Adrenal gland (tissue), 12 donors: Measurements from ENCODE around the gene COA4. TPM values are rescaled to one million over a fixed set of nuclear protein-coding genes. Genes with fewer than 3 reads are reported as not detected.

Experiments used
- DNase-seq, 7 donors: peaks; one replicate each; pipeline ENCODE4 v3.0.0-alpha.2; 2019 to 2020
- H3K27ac ChIP-seq, 5 donors: fragments of 200-600 bp; sonication (generic) in 4 of 5; 1 replicate in 3 of 5; 2 replicates in 2 of 5; pipeline versions ENCODE4 v1.5.1 to v1.8.0; 2016 to 2020; ENCODE audit warnings: mild to moderate bottlenecking in 1 of 5
- H3K27me3 ChIP-seq: fragments of 200-600 bp; 2 replicates; pipeline ENCODE4 v1.8.0; 2021
- H3K36me3 ChIP-seq, 2 donors: fragments of 200-600 bp; replicated peaks in 1 of 2; 1 replicate in 1 of 2; 2 replicates in 1 of 2; pipeline versions ENCODE4 v1.5.1 to v1.8.0; 2018 to 2022
- H3K4me1 ChIP-seq, 2 donors: fragments of 200-600 bp; replicated peaks in 1 of 2; 1 replicate in 1 of 2; 2 replicates in 1 of 2; pipeline versions ENCODE4 v1.5.1 to v1.8.0; 2018 to 2021
- H3K4me3 ChIP-seq, 4 donors: fragments of 200-600 bp; sonication (generic) in 3 of 4; one replicate each; pipeline ENCODE4 v1.5.1; 2016 to 2018
- H3K9me3 ChIP-seq, 3 donors: fragments of 200-600 bp; sonication (generic) in 1 of 3; replicated peaks in 1 of 3; 1 replicate in 2 of 3; 2 replicates in 1 of 3; pipeline versions ENCODE4 v1.5.1 to v1.8.0; 2016 to 2021
- CTCF ChIP-seq, 6 experiments: fragments of 450-650 bp in 4 of 6; fragments of 200-600 bp in 2 of 6; sonication (generic) in 1 of 6; IDR thresholded peaks; 1 replicate in 5 of 6; 2 replicates in 1 of 6; pipeline versions ENCODE4 v1.5.1 to v1.8.0; 2016 to 2021; ENCODE audit warnings: antibody characterized with exemption in 6 of 6, mild to moderate bottlenecking in 2 of 6, moderate library complexity in 1 of 6
- POLR2A ChIP-seq, 2 donors: fragments of 450-650 bp; IDR thresholded peaks; one replicate each; pipeline ENCODE4 v1.6.1; 2017; ENCODE audit warnings: antibody characterized with exemption in 2 of 2, mild to moderate bottlenecking in 2 of 2, moderate library complexity in 1 of 2
- WGBS, 4 donors: extraction: QIAGEN DNeasy Blood & Tissue Kit in 2 of 4; methylation state at CpG; one replicate each; pipeline versions ENCODE4 v1.1.5 to v1.1.7; 2013 to 2017; 5-methylcytosine and 5-hydroxymethylcytosine counted together
- intact Hi-C, 2 donors: fragments of 100-400 bp; cut with DNase I; formaldehyde crosslinking; loops; one replicate each; pipeline versions ENCODE4 v1.14.1 to v1.15.0; 2022 to 2023
- polyA plus RNA-seq, 3 donors: library from polyadenylated mRNA; stranded (reverse); fragments of 200-250 nt in 2 of 3; fragments of 350-450 nt in 1 of 3; fragmentation: Illumina TruSeq in 1 of 3; extraction: RNeasy Lipid Tissue Mini Kit (QIAGEN cat#74804) in 1 of 3; gene quantifications; one replicate each; pipeline ENCODE4 v1.2.3, GENCODE V29; 2013 to 2014
- total RNA-seq, 9 donors: library from RNA; depleted of rRNA in 4 of 9; stranded (reverse); fragments of >200 nt in 4 of 9; fragments of 120-200 nt in 1 of 9; fragmentation: NEBNext Ultra II Directional in 1 of 9; extraction: Animal tissue kit (Norgen Biotek cat#: 25700) in 1 of 9; gene quantifications; one replicate each; pipeline versions ENCODE4 v1.1.0 to v1.2.4, GENCODE V29; 2013 to 2023
- donor health status: healthy with polysubstance abuse.
- donor health status: Bipolar disorder and iron deficiency.
- donor health status: DM: yes; HTN: yes; CAD: no.
- donor health status: DM: no; HTN: no; CAD: no.
- donor health status: DM: no; HTN: no; CAD: no.
- donor health status: DM: yes; HTN: yes; CAD: no.

COA4 gene
- total and polyA plus RNA-seq, 12 donors: 82.3 to 251 (median 132) TPM

- intact Hi-C loops: loop anchor here in 1 of 2 donors (10.0 kb wide), 1 partner anchor 65 kb away; no protein-coding TSS in a partner anchor
- H3K36me3 ChIP-seq: no peaks in the 10 kb centered on the region
- DNase-seq: no peak
- H3K27ac ChIP-seq: no peak overlapping the region
- whole genome bisulfite sequencing, 4 donors: 74 to 82% (median 79%) methylated on average over 2 of the region's 2 CpGs
- no peak for TF ChIP-seq CTCF (IDR thresholded peaks at IDR 0.05)
- TF ChIP-seq POLR2A (IDR thresholded peaks at IDR 0.05): no peak
- H3K27me3 ChIP-seq: no peaks in the 10 kb centered on the region
- H3K9me3 ChIP-seq: no peaks in the 10 kb centered on the region
- no peak overlapping the region for H3K4me3 ChIP-seq
- H3K4me1 ChIP-seq: no peaks in the 10 kb centered on the region
These were observed 16.4 kb downstream of the COA4 start for GRCh38 chr11:73860202-73860601.

DNA sequence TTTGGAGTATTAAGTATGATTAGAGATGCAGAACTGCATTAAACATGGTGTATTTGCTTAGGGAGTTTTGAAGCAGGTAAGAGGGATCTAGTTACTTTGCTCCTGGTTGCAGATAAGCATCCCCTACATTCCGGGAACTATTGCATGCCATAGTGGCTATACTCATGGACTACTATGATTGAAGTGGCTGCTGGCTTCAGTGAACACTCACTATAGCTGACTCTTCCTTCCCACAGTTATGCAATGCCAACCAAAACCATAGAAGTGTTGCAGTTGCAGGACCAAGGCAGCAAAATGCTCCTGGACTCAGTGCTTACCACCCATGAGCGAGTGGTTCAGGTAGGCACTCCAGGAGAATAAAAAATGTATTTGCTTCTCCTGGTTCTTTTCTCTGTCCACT is 17.0 kb downstream of the COA4 start:
- no peak for TF ChIP-seq CTCF (IDR thresholded peaks at IDR 0.05)
- no peak for TF ChIP-seq POLR2A (IDR thresholded peaks at IDR 0.05)
- intact Hi-C loops: loop anchor here in 1 of 2 donors (10.0 kb wide), 1 partner anchor 65 kb away; no protein-coding TSS in a partner anchor
- no peak overlapping the region for H3K27ac ChIP-seq
- H3K9me3 ChIP-seq: no peaks in the 10 kb centered on the region
- 86 to 98% (median 92%) methylated on average over 2 of the region's 2 CpGs for whole genome bisulfite sequencing, 4 donors
- H3K36me3 ChIP-seq: peaks cover 0 to under 1% of the 10 kb centered on the region in 2 donors
- no peaks in the 10 kb centered on the region for H3K27me3 ChIP-seq
- no peak overlapping the region for H3K4me3 ChIP-seq
- no peak for DNase-seq
- no peaks in the 10 kb centered on the region for H3K4me1 ChIP-seq

- no peaks in the 10 kb centered on the region for H3K4me1 ChIP-seq
- no peaks in the 10 kb centered on the region for H3K27me3 ChIP-seq
- H3K9me3 ChIP-seq: no peaks in the 10 kb centered on the region
- intact Hi-C loops: no loop called here
- H3K36me3 ChIP-seq: peaks cover 0 to 4% of the 10 kb centered on the region in 2 donors
- no peak overlapping the region for H3K27ac ChIP-seq
- 53 to 81% (median 78%) methylated on average over 1 of the region's 1 CpG for WGBS, 4 donors
- TF ChIP-seq CTCF (IDR thresholded peaks at IDR 0.05): no peak
- TF ChIP-seq POLR2A (IDR thresholded peaks at IDR 0.05): no peak
- H3K4me3 ChIP-seq: no peak overlapping the region
- DNase-seq: no peak
These were observed 20.5 kb downstream of the COA4 start for GRCh38 chr11:73856031-73856567.

GRCh38 chr11:73854680-73855079 is 22.0 kb downstream of the COA4 start:
- Histone ChIP-seq H3K9me3 (no peaks in the 10 kb centered on the region), H3K4me1 (no peaks in the 10 kb centered on the region), H3K36me3 (peaks cover 0 to 9% of the 10 kb centered on the region in 2 donors), H3K27ac (no peak overlapping the region), H3K27me3 (no peaks in the 10 kb centered on the region), H3K4me3 (no peak overlapping the region)
- 91 to 100% (median 99%) methylated on average over 1 of the region's 1 CpG for WGBS, 4 donors
- intact Hi-C loops: no loop called here
- DNase-seq: no peak
- no peak for TF ChIP-seq POLR2A (IDR thresholded peaks at IDR 0.05)

- no peak overlapping the region for H3K27ac ChIP-seq
These were observed 24.6 kb downstream of the COA4 start for GRCh38 chr11:73852049-73852448.

More at GRCh38 chr11:73852049-73852448, 24.6 kb downstream of the COA4 start:
- Histone ChIP-seq H3K4me1 (no peaks in the 10 kb centered on the region), H3K4me3 (no peak overlapping the region), H3K27me3 (no peaks in the 10 kb centered on the region), H3K36me3 (peaks cover 0 to 9% of the 10 kb centered on the region in 2 donors), H3K9me3 (no peaks in the 10 kb centered on the region)
- WGBS, 4 donors: 93 to 97% (median 95%) methylated on average over 3 of the region's 3 CpGs
- TF ChIP-seq CTCF (IDR thresholded peaks at IDR 0.05): no peak
- no peak for TF ChIP-seq POLR2A (IDR thresholded peaks at IDR 0.05)
- DNase-seq: no peak
- intact Hi-C loops: no loop called here
